22Rv1 (cell line): ENCODE data around the gene BRF1.

Source experiments
- ZFX ChIP-seq: fragments of 450-650 bp; IDR thresholded peaks from 2 replicates; pipeline ENCODE4 v1.6.1; 2017; ENCODE audit warnings: antibody characterized with exemption, borderline replicate concordance
- TF ChIP-seq, protein P1 (sequence below): fragments of 450-650 bp; IDR thresholded peaks from 2 replicates; pipeline ENCODE4 v1.5.1; 2017; ENCODE audit warnings: mild to moderate bottlenecking

DNA sequence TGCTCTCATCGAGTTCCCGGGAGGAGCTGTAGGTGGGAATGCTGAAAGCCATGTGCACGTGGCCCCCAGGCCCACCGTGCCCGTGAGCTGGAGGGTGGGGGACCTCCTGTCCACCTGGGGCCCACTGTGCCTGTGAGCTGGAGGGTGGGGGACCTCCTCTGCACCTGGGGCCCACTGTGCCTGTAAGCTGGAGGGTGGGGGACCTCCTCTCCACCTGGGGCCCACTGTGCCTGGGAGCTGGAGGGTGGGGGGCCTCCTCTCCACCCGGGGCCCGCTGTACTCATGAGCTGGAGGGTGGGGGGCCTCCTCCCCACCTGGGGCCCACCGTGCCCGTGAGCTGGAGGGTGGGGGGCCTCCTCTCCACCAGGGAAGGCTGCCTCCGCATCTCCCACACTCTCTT is 105.8 kb downstream of the BRF1 start:
- TF ChIP-seq, protein P1, sequence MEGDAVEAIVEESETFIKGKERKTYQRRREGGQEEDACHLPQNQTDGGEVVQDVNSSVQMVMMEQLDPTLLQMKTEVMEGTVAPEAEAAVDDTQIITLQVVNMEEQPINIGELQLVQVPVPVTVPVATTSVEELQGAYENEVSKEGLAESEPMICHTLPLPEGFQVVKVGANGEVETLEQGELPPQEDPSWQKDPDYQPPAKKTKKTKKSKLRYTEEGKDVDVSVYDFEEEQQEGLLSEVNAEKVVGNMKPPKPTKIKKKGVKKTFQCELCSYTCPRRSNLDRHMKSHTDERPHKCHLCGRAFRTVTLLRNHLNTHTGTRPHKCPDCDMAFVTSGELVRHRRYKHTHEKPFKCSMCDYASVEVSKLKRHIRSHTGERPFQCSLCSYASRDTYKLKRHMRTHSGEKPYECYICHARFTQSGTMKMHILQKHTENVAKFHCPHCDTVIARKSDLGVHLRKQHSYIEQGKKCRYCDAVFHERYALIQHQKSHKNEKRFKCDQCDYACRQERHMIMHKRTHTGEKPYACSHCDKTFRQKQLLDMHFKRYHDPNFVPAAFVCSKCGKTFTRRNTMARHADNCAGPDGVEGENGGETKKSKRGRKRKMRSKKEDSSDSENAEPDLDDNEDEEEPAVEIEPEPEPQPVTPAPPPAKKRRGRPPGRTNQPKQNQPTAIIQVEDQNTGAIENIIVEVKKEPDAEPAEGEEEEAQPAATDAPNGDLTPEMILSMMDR: no peak
- TF ChIP-seq ZFX: no peak
